ACC112 (cell line): ENCODE data around the gene MARVELD1.

Experiments
- H2AFZ ChIP-seq: fragments of 200-600 bp; sonication (generic); one replicate; pipeline ENCODE4 v1.6.0; 2017; ENCODE audit warnings: antibody characterized with exemption, low read length; ENCODE audit not compliant: unreplicated experiment
- H3K27ac ChIP-seq: fragments of 200-600 bp; sonication (generic); 2 replicates; pipeline ENCODE4 v1.5.1; 2014; ENCODE audit warnings: low read depth, mild to moderate bottlenecking, antibody characterized with exemption, low read length, moderate library complexity
- H3K27me3 ChIP-seq: fragments of 200-600 bp; sonication (generic); 2 replicates; pipeline ENCODE4 v1.6.1; 2014; ENCODE audit warnings: mild to moderate bottlenecking, antibody characterized with exemption, low read length, moderate library complexity, mixed read lengths; ENCODE audit not compliant: insufficient read depth
- H3K36me3 ChIP-seq: fragments of 200-600 bp; sonication (generic); 2 replicates; pipeline ENCODE4 v1.6.1; 2016; ENCODE audit warnings: mild to moderate bottlenecking, antibody characterized with exemption, low read length, moderate library complexity, mixed read lengths; ENCODE audit not compliant: insufficient read depth
- H3K4me1 ChIP-seq: fragments of 200-600 bp; sonication (generic); one replicate; pipeline ENCODE4 v1.6.1; 2016; ENCODE audit warnings: low read length, mixed read lengths; ENCODE audit not compliant: insufficient read depth, unreplicated experiment, control insufficient read depth
- H3K4me3 ChIP-seq: fragments of 200-600 bp; sonication (generic); 2 replicates; pipeline ENCODE4 v1.5.1; 2014; ENCODE audit warnings: mild to moderate bottlenecking, low read depth, low read length
- H3K79me2 ChIP-seq: fragments of 200-600 bp; sonication (generic); one replicate; pipeline ENCODE4 v1.6.0; 2016; ENCODE audit warnings: low read length; ENCODE audit not compliant: control insufficient read depth, unreplicated experiment, insufficient read depth

The MARVELD1 gene

DNA sequence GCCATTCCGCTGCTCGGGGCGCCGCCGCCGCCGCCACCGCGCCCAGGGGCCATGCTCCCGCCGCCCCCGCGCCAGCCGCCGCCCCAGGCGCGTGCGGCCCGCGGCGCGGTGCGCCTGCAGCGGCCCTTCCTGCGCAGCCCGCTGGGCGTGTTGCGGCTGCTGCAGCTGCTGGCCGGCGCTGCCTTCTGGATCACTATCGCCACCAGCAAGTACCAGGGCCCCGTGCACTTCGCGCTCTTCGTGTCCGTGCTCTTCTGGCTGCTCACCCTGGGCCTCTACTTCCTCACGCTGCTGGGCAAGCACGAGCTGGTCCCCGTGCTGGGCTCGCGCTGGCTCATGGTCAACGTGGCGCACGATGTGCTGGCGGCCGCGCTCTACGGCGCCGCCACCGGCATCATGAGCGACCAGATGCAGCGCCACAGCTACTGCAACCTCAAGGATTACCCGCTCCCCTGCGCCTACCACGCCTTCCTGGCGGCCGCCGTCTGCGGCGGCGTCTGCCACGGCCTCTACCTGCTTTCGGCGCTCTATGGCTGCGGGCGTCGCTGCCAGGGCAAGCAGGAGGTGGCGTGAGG lies 383 bp downstream of the MARVELD1 start:
- Histone ChIP-seq H3K27me3 (no peaks in the 10 kb centered on the region), H3K27ac (peak overlapping the region; percentile 64), H3K79me2 (peaks cover 36% of the 10 kb centered on the region), H3K36me3 (peaks cover 20% of the 10 kb centered on the region), H2AFZ (peak overlapping the region; percentile 10), H3K4me3 (peak overlapping the region; percentile 85), H3K4me1 (peaks cover 38% of the 10 kb centered on the region)

DNA sequence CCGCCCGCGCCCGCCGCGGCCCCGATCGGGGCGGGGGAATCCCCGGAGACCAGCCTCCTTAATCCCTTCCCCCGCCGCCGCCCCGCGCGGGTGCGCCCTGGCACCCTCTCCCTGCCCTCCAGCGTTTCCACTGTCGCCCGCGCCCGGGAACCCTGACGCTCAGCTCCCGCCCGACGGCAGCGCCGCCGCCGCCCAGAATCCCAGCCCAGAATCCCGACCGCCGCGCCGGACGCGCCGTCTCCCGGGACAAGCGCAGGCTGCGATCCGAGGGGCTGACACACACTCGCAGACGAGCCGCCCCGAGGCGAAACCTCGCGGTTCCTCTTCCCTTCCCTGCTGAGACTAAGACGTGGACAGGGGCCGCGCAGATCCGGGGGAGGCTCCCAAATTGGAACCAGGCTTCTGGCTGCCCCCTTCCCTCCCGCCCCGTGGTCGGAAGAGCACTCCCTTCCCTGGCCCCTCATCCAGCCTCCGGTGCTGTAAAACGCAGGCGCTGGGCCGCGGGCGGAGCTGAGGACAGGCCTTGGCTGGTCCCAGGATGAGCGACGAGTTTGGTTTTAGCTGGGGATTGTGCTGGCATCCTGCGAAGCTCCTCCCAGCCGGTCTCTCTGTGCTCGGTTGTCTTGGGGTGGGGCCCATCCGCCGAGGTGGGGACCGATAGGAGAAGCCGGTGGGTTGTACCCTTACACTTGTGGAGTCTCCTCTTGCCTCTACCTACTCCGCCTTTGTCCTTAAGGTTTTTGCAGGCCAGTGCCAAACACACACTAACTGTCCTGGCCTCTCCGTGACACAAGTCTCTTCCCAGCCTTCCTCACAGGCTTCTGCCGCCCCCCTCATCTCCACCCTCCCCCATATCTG lies 1.1 kb downstream of the MARVELD1 start:
- H2AFZ ChIP-seq, result peak overlapping the region; percentile 10
- H3K79me2 ChIP-seq, result peaks cover 36% of the 10 kb centered on the region
- peaks cover 20% of the 10 kb centered on the region for H3K36me3 ChIP-seq
- H3K4me1 ChIP-seq, result peaks cover 40% of the 10 kb centered on the region
- H3K27ac ChIP-seq, result peak overlapping the region; percentile 64
- peak overlapping the region; percentile 85 for H3K4me3 ChIP-seq
- H3K27me3 ChIP-seq, result no peaks in the 10 kb centered on the region

DNA sequence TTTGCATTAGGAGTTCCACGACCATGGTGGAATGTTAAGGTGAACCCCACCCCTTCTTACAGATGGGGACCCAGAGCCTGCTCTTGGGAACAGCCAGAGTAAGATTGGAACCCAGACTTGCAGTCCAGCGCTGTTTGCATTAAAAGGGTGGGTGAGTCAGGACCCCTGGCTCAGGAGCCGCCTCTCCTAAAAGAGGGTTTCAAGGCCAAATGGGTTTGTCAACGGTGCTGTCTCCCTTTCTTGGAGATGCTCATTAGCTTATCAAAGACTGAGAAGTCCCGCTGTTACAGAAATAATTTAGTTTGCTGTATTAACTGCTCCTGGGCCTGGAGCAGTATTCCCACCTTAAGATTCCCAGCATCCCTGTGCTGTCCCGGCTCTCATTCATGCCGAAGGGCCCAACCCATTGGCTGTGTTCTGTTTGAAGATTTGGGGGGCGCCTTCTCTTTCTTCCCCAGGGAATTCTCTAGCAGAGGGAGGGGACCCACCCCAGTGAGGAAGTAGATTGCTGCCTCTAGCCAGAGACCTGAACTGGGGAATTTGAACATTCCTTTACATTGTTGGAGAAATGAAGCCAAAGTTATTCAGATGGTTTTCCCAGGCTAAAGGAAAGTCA lies 1.8 kb downstream of the MARVELD1 start:
- no peaks in the 10 kb centered on the region for H3K27me3 ChIP-seq
- peak overlapping the region; percentile 9 for H2AFZ ChIP-seq
- H3K4me1 ChIP-seq, result peaks cover 40% of the 10 kb centered on the region
- H3K27ac ChIP-seq, result peak overlapping the region; percentile 64; the same call in 1 of the 2 replicates
- H3K4me3 ChIP-seq, result peak overlapping the region; percentile 85
- H3K36me3 ChIP-seq, result peaks cover 20% of the 10 kb centered on the region
- H3K79me2 ChIP-seq, result peaks cover 36% of the 10 kb centered on the region

DNA sequence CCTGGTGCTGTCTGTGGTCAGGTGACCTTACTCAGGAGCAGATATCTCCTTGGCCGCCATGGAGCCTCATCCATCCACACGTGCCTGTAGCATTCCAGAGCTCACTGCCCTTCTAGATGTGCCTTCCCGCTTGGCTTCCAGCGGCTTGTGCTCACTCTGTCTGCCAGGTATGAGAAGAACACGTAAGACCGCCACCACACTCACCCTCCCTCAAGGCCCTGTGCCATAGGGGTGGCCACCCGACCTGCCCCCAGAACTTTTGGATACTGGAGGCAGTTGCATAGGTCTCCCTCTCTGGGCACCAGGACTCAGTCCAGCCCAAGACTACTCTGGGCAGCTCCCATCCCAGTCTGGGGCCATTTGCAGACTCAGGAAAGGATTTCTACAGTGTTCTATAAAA lies 4.1 kb downstream of the MARVELD1 start:
- peaks cover 40% of the 10 kb centered on the region for H3K4me1 ChIP-seq

DNA sequence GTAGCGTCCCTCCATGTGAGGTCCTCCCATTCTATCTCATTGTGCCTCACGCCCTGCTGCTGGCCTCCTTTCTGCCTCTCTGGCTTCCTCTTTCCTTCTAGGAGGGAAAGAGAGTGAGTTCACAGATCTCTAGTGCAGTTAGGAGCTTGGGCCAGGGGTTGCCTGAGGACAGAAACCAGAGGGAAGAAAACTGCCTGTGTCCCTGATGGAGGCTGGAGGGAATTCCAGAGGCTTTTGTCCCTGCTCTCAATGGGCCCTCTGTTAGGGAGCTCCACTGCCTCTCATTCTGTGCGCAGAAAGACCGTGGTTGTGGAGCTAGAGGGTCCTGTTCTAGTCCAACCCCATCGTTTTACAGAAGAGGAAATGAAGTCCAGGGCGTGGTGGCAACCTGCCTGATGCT lies 4.6 kb downstream of the MARVELD1 start:
- no peak overlapping the region for H3K4me3 ChIP-seq
- no peak overlapping the region for H3K27ac ChIP-seq
- no peaks in the 10 kb centered on the region for H3K27me3 ChIP-seq
- H3K36me3 ChIP-seq, result peaks cover 20% of the 10 kb centered on the region
- peaks cover 36% of the 10 kb centered on the region for H3K79me2 ChIP-seq
- H2AFZ ChIP-seq, result no peak overlapping the region
- H3K4me1 ChIP-seq, result peaks cover 34% of the 10 kb centered on the region

More for the DNA sequence above, 4.1 kb downstream of the MARVELD1 start:
- Histone ChIP-seq H3K27me3 (no peaks in the 10 kb centered on the region), H3K79me2 (peaks cover 36% of the 10 kb centered on the region), H3K4me3 (no peak overlapping the region), H3K27ac (no peak overlapping the region), H3K36me3 (peaks cover 20% of the 10 kb centered on the region), H2AFZ (no peak overlapping the region)

DNA sequence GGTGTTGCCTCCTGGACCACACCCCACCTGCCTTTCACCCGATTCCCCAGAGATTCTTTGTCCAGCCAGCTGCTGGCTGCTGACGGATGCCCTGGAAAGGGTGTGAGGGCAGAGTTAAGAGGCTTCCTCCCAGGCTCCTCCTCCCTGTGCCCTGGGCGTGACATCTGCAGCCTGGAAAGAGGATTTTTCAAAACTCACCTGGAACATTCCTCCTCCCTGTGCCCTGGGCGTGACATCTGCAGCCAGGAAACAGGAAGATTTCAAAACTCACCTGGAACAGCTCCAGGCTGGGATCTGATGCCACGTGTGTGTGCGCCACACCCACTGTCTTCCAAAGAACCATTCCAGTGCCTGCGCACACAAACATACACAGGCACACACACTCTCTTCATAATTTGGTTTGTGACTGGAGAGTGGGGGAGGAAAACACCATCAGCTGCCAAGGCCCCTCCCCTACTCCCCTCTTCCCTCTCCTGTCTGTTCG lies 5.2 kb downstream of the MARVELD1 start:
- peaks cover 36% of the 10 kb centered on the region for H3K79me2 ChIP-seq
- peaks cover 33% of the 10 kb centered on the region for H3K4me1 ChIP-seq
- no peaks in the 10 kb centered on the region for H3K27me3 ChIP-seq
- peaks cover 20% of the 10 kb centered on the region for H3K36me3 ChIP-seq
- H3K27ac ChIP-seq, result no peak overlapping the region
- no peak overlapping the region for H2AFZ ChIP-seq
- no peak overlapping the region for H3K4me3 ChIP-seq

DNA sequence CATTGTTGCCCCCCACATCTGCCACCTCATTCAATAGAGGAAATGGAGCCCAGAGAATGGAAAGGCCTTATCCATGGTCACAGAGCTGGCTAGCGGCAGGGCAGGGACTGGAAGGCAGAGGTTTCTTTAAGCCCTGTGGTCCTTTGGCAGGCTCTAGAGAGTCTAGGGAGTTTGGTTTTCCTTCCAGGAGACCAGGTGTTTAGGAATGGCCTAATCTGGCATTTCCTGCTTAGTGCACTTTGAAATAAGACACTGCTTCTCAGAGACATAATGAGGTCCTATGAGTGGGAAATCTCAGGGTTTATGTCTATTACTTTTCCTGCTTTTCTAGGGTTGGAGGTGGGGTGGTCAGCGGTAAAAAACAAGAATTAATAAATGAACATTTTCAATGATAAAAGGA lies 6.1 kb downstream of the MARVELD1 start:
- peaks cover 37% of the 10 kb centered on the region for H3K4me1 ChIP-seq
- no peaks in the 10 kb centered on the region for H3K27me3 ChIP-seq
- no peak overlapping the region for H3K27ac ChIP-seq
- no peak overlapping the region for H3K4me3 ChIP-seq
- no peak overlapping the region for H2AFZ ChIP-seq
- H3K79me2 ChIP-seq, result peaks cover 33% of the 10 kb centered on the region
- peaks cover 20% of the 10 kb centered on the region for H3K36me3 ChIP-seq

DNA sequence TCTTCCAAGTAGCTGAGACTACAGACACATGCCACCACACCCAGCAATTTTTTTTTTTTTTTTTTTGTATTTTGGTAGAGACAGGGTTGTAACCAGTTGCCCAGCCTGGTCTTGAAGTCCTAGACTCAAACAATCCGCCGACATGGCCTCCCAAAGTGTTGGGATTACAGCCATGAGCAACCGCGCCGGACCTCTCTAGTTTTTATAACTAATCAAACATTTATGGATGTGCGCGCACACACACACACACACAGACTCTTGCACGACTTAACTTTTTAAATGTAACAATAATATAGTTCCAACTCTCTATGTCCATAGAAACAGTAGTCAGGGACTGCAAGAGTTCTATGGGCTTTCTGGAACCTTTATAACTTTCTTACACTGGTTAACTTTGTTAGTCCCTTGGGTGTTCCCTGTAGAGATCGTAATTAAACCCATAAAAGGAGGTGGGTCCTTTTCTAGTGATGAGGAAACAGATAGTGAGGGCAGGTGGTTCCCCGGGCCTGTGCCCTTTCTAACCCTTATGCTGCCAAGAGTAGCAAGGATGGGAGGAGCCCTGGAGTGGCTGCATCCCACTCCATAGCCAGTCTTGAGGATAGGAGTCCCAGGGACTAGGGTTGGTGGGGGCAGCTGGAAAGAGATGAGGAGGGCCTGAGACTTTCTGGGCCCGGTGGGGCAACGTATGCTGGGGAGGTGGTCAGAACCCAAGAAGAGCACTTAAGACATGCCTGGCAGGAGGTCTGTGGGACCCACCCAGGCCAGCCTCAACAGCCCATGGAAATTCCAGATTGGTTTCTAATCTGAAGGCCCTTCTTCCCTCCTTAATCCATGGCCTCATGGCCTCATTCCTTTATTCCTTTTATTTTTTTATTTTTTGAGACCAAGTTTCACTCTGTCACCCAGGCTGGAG lies 8.6 kb downstream of the MARVELD1 start:
- H3K36me3 ChIP-seq, result peaks cover 12% of the 10 kb centered on the region
- no peak overlapping the region for H2AFZ ChIP-seq
- no peak overlapping the region for H3K4me3 ChIP-seq
- H3K27me3 ChIP-seq, result no peaks in the 10 kb centered on the region
- H3K27ac ChIP-seq, result no peak overlapping the region
- H3K79me2 ChIP-seq, result peaks cover 8% of the 10 kb centered on the region
- H3K4me1 ChIP-seq, result peaks cover 28% of the 10 kb centered on the region

DNA sequence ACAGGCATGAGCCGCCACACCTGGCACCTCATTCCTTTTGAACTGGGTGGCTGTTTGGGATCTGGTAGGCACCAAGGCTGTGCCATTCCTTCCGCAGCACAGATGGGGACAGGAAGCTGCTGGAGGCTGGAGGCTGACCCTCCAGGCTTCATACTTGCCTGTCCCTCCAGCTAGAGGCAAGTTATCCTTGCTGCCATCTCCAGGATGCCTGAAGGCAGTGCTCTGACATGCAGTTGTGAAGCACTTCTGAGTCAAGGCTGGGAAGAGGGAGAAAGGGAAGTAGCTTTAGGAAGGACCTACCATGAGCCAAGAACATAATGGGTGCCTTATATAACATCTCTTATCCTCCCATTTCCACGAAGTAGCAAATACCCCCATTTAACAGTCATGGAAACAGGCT lies 9.5 kb downstream of the MARVELD1 start:
- no peak overlapping the region for H2AFZ ChIP-seq
- H3K4me3 ChIP-seq, result no peak overlapping the region
- H3K36me3 ChIP-seq, result peaks cover 5% of the 10 kb centered on the region; the same call in 1 of the 2 replicates
- H3K27me3 ChIP-seq, result no peaks in the 10 kb centered on the region
- H3K4me1 ChIP-seq, result peaks cover 23% of the 10 kb centered on the region
- no peaks in the 10 kb centered on the region for H3K79me2 ChIP-seq
- H3K27ac ChIP-seq, result no peak overlapping the region
